Neuronal stem cell (in vitro differentiated cells): ENCODE results near the gene BCOR.

ENCODE experiments used
- DNase-seq: peaks from one replicate; pipeline ENCODE4 v3.0.0-alpha.2; 2013; ENCODE audit warnings: low spot score
- H2AFZ ChIP-seq: one replicate; pipeline ENCODE4 v1.6.1; 2013; ENCODE audit warnings: mild to moderate bottlenecking, low read length, inconsistent platforms
- H2AK5ac ChIP-seq: 2 replicates; pipeline ENCODE4 v1.6.1; 2013; ENCODE audit warnings: low read depth, mild to moderate bottlenecking, inconsistent platforms, low read length, moderate library complexity, mixed read lengths
- H2BK120ac ChIP-seq: 2 replicates; pipeline ENCODE4 v1.6.1; 2013; ENCODE audit warnings: low read depth, mild to moderate bottlenecking, inconsistent platforms, low read length, moderate library complexity, mixed read lengths
- H2BK12ac ChIP-seq: one replicate; pipeline ENCODE4 v1.6.1; 2013; ENCODE audit warnings: low read length, inconsistent platforms
- H2BK15ac ChIP-seq: 2 replicates; pipeline ENCODE4 v1.6.1; 2013; ENCODE audit warnings: mild to moderate bottlenecking, low read length, inconsistent platforms, mixed read lengths
- H2BK5ac ChIP-seq: one replicate; pipeline ENCODE4 v1.6.1; 2013; ENCODE audit warnings: inconsistent platforms, mild to moderate bottlenecking, low read length, moderate library complexity
- H3K14ac ChIP-seq: one replicate; pipeline ENCODE4 v1.6.1; 2013; ENCODE audit warnings: low read length, inconsistent platforms
- H3K18ac ChIP-seq: 2 replicates; pipeline ENCODE4 v1.6.1; 2013; ENCODE audit warnings: low read length, inconsistent platforms
- H3K23ac ChIP-seq: 2 replicates; pipeline ENCODE4 v1.6.1; 2013; ENCODE audit warnings: low read depth, mild to moderate bottlenecking, mixed read lengths, low read length, inconsistent platforms; ENCODE audit not compliant: poor library complexity
- H3K27ac ChIP-seq: replicated peaks from 3 replicates; pipeline ENCODE4 v1.5.1; 2013; ENCODE audit warnings: low read length, inconsistent platforms
- H3K27me3 ChIP-seq, 3 experiments: 2 replicates each; pipeline ENCODE4 v1.6.1; 2013; ENCODE audit warnings: low read length in 3 of 3, mild to moderate bottlenecking in 2 of 3, inconsistent platforms in 1 of 3, low read depth in 1 of 3, mixed read lengths in 1 of 3, moderate library complexity in 1 of 3; ENCODE audit not compliant: control insufficient read depth in 3 of 3, insufficient read depth in 3 of 3
- H3K36me3 ChIP-seq, 2 donors: replicated peaks in 1 of 2; 2 replicates each; pipeline ENCODE4 v1.6.1; 2013; ENCODE audit warnings: low read length in 2 of 2; ENCODE audit not compliant: control insufficient read depth in 2 of 2, insufficient read depth in 2 of 2
- H3K4ac ChIP-seq: 2 replicates; pipeline ENCODE4 v1.6.1; 2013; ENCODE audit warnings: inconsistent platforms, mild to moderate bottlenecking, low read length, moderate library complexity
- H3K4me1 ChIP-seq, 2 donors: 1 replicate in 1 of 2; 2 replicates in 1 of 2; pipeline ENCODE4 v1.6.1; 2013; ENCODE audit warnings: low read length in 2 of 2, low read depth in 1 of 2; ENCODE audit not compliant: control insufficient read depth in 2 of 2, insufficient read depth in 1 of 2
- H3K4me2 ChIP-seq: one replicate; pipeline ENCODE4 v1.6.1; 2013; ENCODE audit warnings: mild to moderate bottlenecking, low read length, inconsistent platforms; ENCODE audit not compliant: insufficient read depth, poor library complexity, severe bottlenecking
- H3K4me3 ChIP-seq, 2 donors: 2 replicates each; pipeline ENCODE4 v1.5.1; 2013; ENCODE audit warnings: low read length in 2 of 2, mild to moderate bottlenecking in 2 of 2, inconsistent platforms in 1 of 2, moderate library complexity in 1 of 2
- H3K79me1 ChIP-seq: one replicate; pipeline ENCODE4 v1.6.1; 2013; ENCODE audit warnings: low read depth, mild to moderate bottlenecking, inconsistent platforms, low read length, moderate library complexity
- H3K9ac ChIP-seq: one replicate; pipeline ENCODE4 v1.6.1; 2013; ENCODE audit warnings: mild to moderate bottlenecking, low read depth, low read length, inconsistent platforms; ENCODE audit not compliant: poor library complexity
- H3K9me3 ChIP-seq, 2 donors: replicated peaks in 1 of 2; 2 replicates each; pipeline versions ENCODE3 to v1.6.1; 2013; ENCODE audit warnings: low read length in 2 of 2, mild to moderate bottlenecking in 2 of 2, inconsistent platforms in 1 of 2, low read depth in 1 of 2, mixed read lengths in 1 of 2, moderate library complexity in 1 of 2; ENCODE audit not compliant: control insufficient read depth in 2 of 2, insufficient read depth in 1 of 2
- H4K8ac ChIP-seq: one replicate; pipeline ENCODE4 v1.6.1; 2013; ENCODE audit warnings: low read depth, mild to moderate bottlenecking, inconsistent platforms, low read length, moderate library complexity
- H4K91ac ChIP-seq: one replicate; pipeline ENCODE4 v1.6.1; 2013; ENCODE audit warnings: low read length, low read depth, mild to moderate bottlenecking, inconsistent platforms; ENCODE audit not compliant: poor library complexity
- WGBS, 2 donors: extraction: QIAGEN DNeasy Blood & Tissue Kit; methylation state at CpG; one replicate each; pipeline ENCODE4 v1.1.7; 2013; ENCODE audit warnings: missing lambda C conversion rate in 2 of 2, mixed read lengths in 1 of 2; ENCODE audit not compliant: insufficient read length in 2 of 2, insufficient replicate concordance in 1 of 2; ENCODE audit errors: extremely low coverage in 2 of 2; 5-methylcytosine and 5-hydroxymethylcytosine counted together

BCOR gene

DNA sequence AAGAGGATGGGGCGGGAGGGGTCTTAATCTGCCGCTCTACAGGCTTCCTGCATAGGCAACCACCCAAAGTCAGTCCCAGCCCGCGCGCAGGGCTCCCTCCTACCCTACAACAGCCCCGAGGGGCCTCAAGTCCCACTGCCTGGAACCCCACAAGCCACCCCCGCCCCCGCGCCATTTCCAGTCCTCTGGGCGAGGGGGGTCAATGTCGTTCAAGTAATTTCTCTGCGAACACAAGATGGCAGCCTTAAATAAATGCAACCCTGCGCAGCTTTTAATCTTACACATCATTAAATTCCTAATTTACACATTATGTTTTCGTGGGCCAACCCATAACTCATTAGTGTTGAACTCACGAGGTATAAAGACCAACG lies 92.9 kb downstream of the BCOR start:
- H3K9ac ChIP-seq, result no peak overlapping the region
- H2BK12ac ChIP-seq, result no peak overlapping the region
- no peak overlapping the region for H2AFZ ChIP-seq
- no peak overlapping the region for H3K27ac ChIP-seq
- H3K18ac ChIP-seq, result no peak overlapping the region
- DNase-seq, result no peak
- H2BK5ac ChIP-seq, result no peak overlapping the region
- peak overlapping the region; percentile 49 for H3K4me2 ChIP-seq
- no peak overlapping the region for H4K91ac ChIP-seq
- peaks cover 0 to 22% (median 0%) of the 10 kb centered on the region in 3 experiments for H3K27me3 ChIP-seq
- no peak overlapping the region for H2AK5ac ChIP-seq
- no peak overlapping the region for H3K14ac ChIP-seq
- H3K4ac ChIP-seq, result no peak overlapping the region
- H4K8ac ChIP-seq, result no peak overlapping the region
- WGBS, 2 donors, result no CpG with 5 or more reads among the region's 16 CpGs
- no peaks in the 10 kb centered on the region for H3K9me3 ChIP-seq
- peaks cover 2 to 20% of the 10 kb centered on the region in 2 donors for H3K4me1 ChIP-seq
- H2BK120ac ChIP-seq, result no peak overlapping the region
- H3K4me3 ChIP-seq, result no peak overlapping the region
- H3K23ac ChIP-seq, result no peak overlapping the region
- H3K36me3 ChIP-seq, result no peaks in the 10 kb centered on the region
- H3K79me1 ChIP-seq, result no peaks in the 10 kb centered on the region
- no peak overlapping the region for H2BK15ac ChIP-seq

DNA sequence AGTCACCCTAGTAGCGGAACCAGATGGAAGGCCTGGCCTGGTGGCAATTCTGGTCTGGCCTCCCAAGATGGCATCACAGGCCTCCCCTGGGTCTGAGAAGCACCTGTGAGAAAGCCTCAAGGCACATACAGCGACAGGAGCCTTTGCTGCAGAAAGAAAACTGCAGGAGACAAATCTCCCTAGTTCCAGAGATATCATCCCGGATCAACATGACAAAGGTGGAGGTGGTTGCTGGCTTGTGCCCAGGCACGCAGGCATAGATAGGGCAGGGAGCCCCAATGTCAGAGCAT lies 93.6 kb downstream of the BCOR start:
- no peak overlapping the region for H4K8ac ChIP-seq
- H2AFZ ChIP-seq, result no peak overlapping the region
- no peak overlapping the region for H4K91ac ChIP-seq
- no peak for DNase-seq
- H3K4me2 ChIP-seq, result no peak overlapping the region
- no peak overlapping the region for H3K4me3 ChIP-seq
- no peak overlapping the region for H2BK5ac ChIP-seq
- peaks cover 0 to 22% (median 0%) of the 10 kb centered on the region in 3 experiments for H3K27me3 ChIP-seq
- no peak overlapping the region for H3K4ac ChIP-seq
- H3K9me3 ChIP-seq, result no peaks in the 10 kb centered on the region
- H3K14ac ChIP-seq, result no peak overlapping the region
- no peak overlapping the region for H3K23ac ChIP-seq
- H2BK12ac ChIP-seq, result no peak overlapping the region
- H2AK5ac ChIP-seq, result no peak overlapping the region
- WGBS, 2 donors, result no CpG with 5 or more reads among the region's 4 CpGs
- H3K18ac ChIP-seq, result no peak overlapping the region
- no peak overlapping the region for H3K9ac ChIP-seq
- H3K27ac ChIP-seq, result no peak overlapping the region
- H3K79me1 ChIP-seq, result no peaks in the 10 kb centered on the region
- no peaks in the 10 kb centered on the region for H3K36me3 ChIP-seq
- H2BK120ac ChIP-seq, result no peak overlapping the region
- peaks cover 0 to 18% of the 10 kb centered on the region in 2 donors for H3K4me1 ChIP-seq
- no peak overlapping the region for H2BK15ac ChIP-seq

GRCh38 chrX:40003428-40004245 lies 94.1 kb downstream of the BCOR start:
- Histone ChIP-seq H2BK5ac (no peak overlapping the region), H3K4me2 (no peak overlapping the region), H3K9me3 (no peaks in the 10 kb centered on the region), H2AK5ac (no peak overlapping the region), H3K27me3 (peaks cover 0 to 22% (median 0%) of the 10 kb centered on the region in 3 experiments), H3K36me3 (no peaks in the 10 kb centered on the region), H3K14ac (no peak overlapping the region), H3K4me1 (peaks cover 0 to 18% of the 10 kb centered on the region in 2 donors), H3K9ac (no peak overlapping the region), H3K23ac (no peak overlapping the region), H2BK12ac (no peak overlapping the region), H3K27ac (no peak overlapping the region), H2AFZ (peak overlapping the region; percentile 6), H4K8ac (no peak overlapping the region), H3K4ac (no peak overlapping the region), H2BK15ac (no peak overlapping the region), H3K79me1 (no peaks in the 10 kb centered on the region), H4K91ac (no peak overlapping the region), H3K4me3 (no peak overlapping the region), H3K18ac (no peak overlapping the region), H2BK120ac (no peak overlapping the region)
- no peak for DNase-seq
- no CpG with 5 or more reads among the region's 8 CpGs for WGBS, 2 donors

DNA sequence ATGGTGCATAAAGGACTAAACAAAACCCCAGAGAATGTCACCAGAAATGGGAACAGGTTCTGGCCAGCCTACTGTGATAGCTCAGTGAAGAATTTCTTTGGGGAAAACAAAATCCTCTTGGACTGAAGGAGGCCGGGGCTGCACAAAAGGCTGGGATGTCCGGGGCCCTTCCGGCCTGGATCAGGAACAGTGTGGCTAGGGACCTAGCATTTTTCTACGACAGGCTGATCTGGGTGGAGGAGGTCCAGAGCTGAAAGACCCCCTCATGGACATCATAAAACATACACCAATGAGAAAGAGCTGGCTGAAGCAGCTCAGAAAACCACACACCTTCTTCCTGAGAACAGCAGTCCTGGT lies 94.7 kb downstream of the BCOR start:
- Histone ChIP-seq H3K79me1 (no peaks in the 10 kb centered on the region), H3K4ac (no peak overlapping the region), H2BK5ac (no peak overlapping the region), H3K14ac (no peak overlapping the region), H2BK120ac (no peak overlapping the region), H3K9me3 (no peaks in the 10 kb centered on the region), H2AFZ (peak overlapping the region; percentile 6), H3K27me3 (peaks cover 0 to 18% (median 0%) of the 10 kb centered on the region in 3 experiments), H3K4me2 (no peak overlapping the region), H4K91ac (no peak overlapping the region), H3K23ac (no peak overlapping the region), H2AK5ac (no peak overlapping the region), H3K9ac (no peak overlapping the region), H2BK15ac (no peak overlapping the region), H3K4me1 (peaks cover 0 to 16% of the 10 kb centered on the region in 2 donors), H3K18ac (no peak overlapping the region), H4K8ac (no peak overlapping the region), H3K4me3 (no peak overlapping the region), H2BK12ac (no peak overlapping the region), H3K27ac (no peak overlapping the region), H3K36me3 (no peaks in the 10 kb centered on the region)
- WGBS, 2 donors, result no CpG with 5 or more reads among the region's 4 CpGs
- no peak for DNase-seq
